GM19452 (cell line): ENCODE data around the gene KRTAP9-7.
"Not testable (repeated sequence)": the region's sequence is repeated elsewhere in the genome, so short reads cannot be mapped to it uniquely, and the experiment has no call there.

Experiments used
- ATAC-seq: cut with Tn5 transposase; IDR thresholded peaks from one replicate; pipeline ENCODE4 v1.9.1; 2021; ENCODE audit not compliant: unreplicated experiment

KRTAP9-7 gene

GRCh38 chr17:41271323-41271722 lies 4.2 kb upstream of the KRTAP9-7 start:
- not testable (repeated sequence) for ATAC-seq

DNA sequence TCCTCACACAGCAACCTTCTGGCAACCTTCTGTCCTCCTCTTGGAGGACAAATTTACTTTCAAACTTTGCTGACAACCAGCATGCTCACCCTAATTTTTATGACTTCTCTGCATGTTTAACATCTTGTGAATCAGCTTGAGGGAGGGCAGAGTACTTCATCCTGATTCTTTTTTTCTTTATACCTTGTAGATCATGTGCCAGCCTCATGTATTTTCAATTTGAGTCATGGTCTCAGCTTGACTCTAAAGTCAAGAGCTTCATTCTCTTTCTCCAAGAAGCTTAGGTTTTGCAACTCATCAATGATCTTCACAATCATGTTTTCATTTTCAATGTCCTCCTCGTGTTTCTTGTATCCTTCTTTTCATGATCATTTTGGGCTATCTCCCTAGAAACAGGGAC lies 3.6 kb upstream of the KRTAP9-7 start:
- no peak for ATAC-seq

DNA sequence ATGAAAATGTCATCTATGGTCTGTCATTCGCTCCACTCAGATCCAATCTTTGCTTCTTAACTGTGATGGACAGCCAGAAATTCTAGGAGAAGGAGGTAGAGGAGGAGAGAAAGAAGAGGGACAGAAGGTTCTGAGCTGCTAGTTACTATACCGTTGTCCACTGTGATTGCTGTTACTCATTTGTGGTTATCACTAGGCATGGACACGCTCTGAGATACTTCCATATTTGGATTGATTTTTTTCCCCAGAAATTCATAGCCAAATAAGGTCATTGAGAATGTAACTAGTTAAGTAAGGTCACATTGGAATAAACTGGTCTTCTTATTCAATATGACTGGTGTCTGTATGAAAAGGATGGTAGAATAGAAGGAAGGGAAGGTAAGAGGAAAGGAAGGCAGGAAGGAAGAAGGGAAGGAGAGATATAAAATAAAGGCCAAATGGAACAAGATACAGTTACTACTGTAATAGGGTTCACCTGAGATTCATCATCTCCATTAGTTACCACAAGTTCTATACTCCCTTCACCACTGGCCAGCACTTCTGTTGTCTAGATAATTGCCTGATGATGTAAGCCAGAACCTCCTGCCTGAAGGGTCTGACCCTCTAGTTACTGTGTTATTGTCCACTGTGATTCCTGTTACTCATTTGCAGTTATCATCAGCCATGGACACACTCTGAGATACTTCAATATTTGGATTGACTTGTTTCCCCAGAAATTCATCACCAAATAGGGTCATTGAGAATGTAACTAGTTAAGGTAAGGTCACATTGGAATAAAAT lies 2.9 kb downstream of the KRTAP9-7 start:
- ATAC-seq = no peak

DNA sequence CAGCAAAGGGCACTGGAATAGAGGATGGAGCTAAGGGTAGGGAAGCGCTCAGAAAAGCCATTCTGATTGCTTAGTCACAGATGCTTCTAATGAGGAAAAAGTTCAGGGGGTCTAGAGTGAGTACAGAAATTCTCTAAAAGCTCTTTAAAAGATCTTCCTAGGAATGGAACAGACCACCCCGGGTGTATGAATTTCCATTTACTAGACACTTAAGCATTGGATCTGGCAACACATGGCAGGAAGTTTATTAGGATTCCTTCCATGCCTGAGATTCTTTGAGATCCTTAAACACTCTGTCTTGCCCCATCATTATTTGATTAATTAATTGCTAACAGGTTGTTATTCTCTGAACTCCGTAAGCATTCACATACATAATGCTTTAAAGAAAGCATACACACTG lies 8.5 kb downstream of the KRTAP9-7 start:
- no peak for ATAC-seq

- no peak for ATAC-seq
These were observed 9.0 kb downstream of the KRTAP9-7 start for GRCh38 chr17:41284546-41284945.

DNA sequence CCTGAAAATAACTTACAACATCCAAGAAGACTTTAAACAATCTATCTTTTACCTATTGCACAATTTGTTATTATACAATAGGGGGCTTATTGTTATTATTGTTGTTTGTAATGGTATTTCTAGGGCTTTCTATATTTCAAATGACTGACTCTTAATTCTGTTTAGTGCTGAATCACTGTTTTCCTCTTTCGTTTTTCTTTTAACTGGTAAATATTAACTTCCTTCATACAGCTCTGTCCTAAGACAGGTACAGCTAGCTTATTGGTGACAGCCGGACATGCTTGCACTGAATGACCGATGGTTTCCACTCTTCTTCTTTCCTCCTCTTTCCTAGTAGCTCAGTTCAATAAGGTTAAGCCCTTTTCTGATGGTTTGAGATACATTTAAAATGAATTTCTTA lies 11.6 kb downstream of the KRTAP9-7 start:
- ATAC-seq = no peak

DNA sequence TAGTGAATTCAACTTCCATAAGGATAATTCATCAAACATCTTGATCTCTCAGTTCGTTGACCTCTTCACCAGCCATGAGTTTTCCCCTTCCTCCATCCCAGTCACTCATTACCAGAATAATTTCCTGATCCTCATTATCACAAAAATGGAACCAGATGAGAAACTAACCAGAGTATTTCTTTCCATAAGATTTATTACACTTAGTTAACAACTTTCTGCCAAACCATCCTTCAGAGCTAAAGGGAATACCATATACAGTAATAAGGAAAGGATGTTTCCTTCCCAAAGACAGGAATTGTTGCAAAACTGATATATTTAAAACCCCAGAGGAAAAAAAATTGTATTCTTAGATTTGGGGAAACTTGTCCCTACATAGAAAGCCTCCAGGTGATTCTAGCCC lies 18.5 kb downstream of the KRTAP9-7 start:
- no peak for ATAC-seq

DNA sequence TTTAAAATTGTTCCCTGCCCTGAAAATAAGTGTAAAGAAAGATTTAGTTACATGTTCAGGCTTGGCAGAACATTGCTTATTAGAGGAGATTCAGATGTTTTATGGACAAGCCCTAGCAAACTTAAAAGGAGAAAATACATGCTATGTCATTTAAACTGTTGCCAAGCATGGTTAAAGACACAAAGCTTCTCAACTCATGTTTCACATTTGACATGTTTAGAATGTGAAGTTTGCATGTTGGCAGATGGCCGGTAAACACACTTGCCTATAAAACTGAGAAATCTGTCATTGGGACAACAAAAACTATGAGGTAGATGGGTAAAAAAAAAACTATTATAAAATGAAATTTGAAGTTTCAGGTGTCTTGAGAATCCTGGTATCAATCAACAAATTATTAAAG lies 21.3 kb downstream of the KRTAP9-7 start:
- ATAC-seq = no peak

DNA sequence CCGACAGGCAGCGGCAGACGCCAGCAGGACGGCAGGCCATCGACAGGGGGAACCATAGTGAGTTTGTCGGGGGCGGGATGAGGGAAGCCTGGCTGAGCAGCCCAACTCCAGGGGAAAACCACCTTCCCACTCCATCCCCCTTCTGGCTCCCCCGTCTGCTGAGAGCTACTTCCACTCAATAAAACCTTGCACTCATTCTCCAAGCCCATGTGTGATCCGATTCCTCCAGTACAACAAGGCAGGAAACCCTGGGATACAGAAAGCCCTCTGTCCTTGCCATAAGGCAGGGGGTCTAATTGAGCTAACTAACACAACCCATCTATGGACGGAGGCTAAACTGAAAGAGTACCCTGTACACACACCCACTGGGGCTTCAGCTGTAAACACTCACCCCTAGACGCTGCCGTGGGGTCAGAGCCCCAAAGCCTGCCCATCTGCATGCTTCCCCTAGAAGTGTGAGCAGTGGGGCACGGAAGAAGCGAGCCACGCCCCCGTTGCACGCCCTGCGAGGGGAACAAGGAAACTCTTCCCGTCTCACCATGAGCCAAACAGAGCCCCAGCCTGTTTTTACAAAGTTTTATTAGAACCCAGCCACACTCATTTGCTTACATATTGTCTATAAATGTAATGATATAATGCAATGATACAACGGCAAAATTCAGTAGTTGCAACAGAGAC lies 23.1 kb downstream of the KRTAP9-7 start:
- ATAC-seq = no peak

DNA sequence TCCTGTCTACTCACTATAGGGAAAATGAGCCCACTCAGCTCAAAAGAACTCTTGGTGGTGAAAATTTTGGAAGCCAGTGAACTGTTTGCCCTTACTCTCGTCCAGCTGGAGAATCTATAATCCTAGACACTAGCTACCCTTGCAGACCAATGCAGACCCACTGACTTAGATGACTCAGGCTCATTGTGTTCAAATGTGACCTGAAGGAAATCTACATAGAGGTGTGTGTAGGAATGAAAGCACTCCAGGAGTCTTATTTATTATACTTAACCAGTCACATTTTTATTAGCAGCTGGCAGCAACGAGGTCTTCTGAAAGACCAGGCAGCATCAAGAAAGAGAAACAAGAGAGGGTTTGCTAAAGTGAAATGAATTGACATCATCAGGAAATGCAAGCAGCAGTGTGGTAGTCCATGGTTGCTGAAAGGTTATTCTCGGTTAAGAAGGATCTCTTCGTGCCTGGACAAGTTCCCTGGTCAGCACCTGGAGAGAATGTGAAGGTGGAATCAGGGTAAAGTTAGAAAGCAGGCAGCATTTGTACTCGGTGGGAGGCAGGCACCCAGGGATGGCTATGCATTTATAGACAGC lies 25.8 kb downstream of the KRTAP9-7 start:
- no peak for ATAC-seq

GRCh38 chr17:41301916-41302901 lies 26.7 kb downstream of the KRTAP9-7 start, which contains the start of gene KRTAP29-1:
Gene KRTAP29-1 (minus strand): TSS chr17:41302851. CDS start chr17:41302851, 0 bp downstream.
- no peak for ATAC-seq

DNA sequence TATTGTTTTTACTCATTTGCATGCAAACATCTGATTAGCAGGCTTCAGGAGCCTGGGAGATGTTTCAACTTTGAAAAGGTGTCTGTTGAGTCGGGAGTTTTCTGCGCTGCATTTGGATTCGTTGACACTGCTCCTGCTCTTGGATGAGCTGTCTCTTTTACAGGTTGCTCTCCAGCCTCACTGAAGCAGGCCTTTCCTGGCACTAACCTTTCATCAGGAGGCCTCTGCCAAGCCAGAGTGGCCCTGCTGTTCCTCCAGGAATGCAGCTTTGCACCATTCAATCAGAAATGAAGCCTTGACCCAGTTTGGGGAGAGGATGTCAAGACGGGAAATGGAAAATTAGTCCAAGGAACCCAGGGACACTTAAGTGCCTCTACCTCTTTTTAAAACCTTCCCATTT lies 27.5 kb downstream of the KRTAP9-7 start:
- no peak for ATAC-seq

DNA sequence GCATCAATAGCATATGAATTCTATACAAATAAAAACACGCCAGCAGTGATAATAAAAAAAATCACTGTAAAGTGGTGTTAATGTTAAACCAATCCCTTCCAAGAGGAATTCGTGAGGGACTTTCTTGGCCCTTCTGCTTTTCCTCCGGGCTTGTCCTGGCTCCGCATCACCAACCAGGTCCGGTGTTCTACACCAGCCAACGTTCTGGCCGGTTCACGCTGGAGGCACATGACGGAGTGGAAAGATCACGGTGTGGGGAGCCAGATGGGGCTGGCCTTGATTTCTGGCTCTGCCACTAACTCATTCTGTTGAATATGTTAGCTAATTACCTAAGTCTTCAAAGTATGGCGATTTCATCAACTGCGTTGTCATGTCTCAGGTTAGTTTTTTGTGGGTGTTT lies 28.6 kb downstream of the KRTAP9-7 start:
- no peak for ATAC-seq

DNA sequence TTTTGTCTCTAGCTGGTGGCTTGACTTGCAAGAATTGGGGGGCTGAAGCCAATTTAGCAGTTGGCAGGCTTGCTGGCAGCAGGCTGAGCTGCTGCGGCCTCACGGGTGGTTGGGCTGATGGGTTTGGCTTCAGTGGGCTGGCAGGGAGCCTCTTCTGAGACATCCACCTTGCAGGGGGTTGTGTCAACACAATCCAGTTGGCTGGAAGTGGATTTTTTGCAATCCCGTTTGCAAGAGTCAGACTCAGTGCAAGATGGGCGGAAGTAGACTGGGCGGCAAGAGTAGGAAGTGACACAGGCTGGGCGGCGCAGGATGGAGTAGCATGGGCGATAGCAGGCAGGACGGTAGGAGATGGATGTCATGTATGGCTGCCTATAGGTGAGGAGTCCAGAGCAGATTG lies 32.1 kb downstream of the KRTAP9-7 start:
- no peak for ATAC-seq

- ATAC-seq = no peak
These were observed 32.9 kb downstream of the KRTAP9-7 start for GRCh38 chr17:41308251-41308917.

- ATAC-seq = no peak
These were observed 33.4 kb downstream of the KRTAP9-7 start, which contains the start of gene KRTAP16-1 for GRCh38 chr17:41308918-41309359. Gene KRTAP16-1 (minus strand): TSS chr17:41309309. CDS start chr17:41309253, 56 bp downstream.

DNA sequence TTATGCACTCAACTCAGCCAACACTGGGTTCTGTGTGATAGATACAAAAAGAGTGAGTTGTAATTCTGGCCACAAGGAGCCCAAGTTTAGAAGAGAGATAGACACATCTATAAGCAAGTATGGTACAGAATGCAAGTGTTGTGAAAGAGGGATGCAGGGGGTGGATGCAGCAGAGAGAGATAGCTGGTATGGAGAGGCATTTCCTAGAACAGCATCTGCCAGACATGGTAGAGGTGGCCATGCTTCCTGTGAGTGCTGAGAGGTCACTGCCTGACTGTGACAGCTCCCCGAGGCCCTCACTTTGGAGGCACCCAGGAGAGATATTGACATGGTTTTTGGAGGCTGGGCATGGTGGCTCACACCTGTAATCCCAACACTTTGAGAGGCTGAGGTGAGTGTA lies 35.6 kb downstream of the KRTAP9-7 start:
- ATAC-seq = no peak

- no peak for ATAC-seq
These were observed 39.8 kb downstream of the KRTAP9-7 start, which contains the start of gene KRTAP17-1 for GRCh38 chr17:41315204-41315794. Gene KRTAP17-1 (minus strand): TSS chr17:41315710. CDS start chr17:41315650, 60 bp downstream.

DNA sequence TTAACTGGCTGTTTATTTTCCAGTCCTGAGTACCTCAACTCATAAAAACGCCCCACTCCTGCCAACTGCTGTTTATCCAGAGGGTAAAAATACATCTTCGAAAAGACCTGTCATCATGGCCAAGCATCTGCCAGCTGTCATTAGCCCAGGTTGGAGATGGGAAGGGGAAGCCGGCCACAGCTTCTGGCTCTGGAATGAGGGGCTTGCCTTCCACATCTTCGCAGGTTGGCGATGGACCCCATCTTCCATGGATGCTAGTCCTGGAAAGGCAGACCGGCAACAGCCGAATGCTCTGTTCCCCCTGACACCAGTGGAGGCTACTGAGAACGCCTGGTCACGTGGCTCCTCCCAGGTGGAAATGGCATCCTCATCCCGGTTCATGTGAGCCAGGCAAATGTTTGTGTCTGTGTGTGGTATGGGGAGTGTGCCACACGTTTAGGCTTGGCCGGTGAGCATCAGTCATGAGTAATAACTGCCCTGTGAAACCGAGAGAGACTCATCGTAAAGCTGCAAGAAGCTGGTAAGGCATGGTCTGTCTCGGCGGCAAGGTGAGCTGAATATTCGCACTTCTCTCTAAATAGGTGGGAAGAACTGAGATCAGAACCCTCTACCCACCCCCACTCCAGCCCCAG lies 40.4 kb downstream of the KRTAP9-7 start:
- ATAC-seq = no peak
